Renal cortical epithelial cell (primary cell): ENCODE measurements around the gene PPFIBP1. TPM values are rescaled to one million over a fixed set of nuclear protein-coding genes. Genes with fewer than 3 reads are reported as not detected.
"Not testable (repeated sequence)": the region's sequence is repeated elsewhere in the genome, so short reads cannot be mapped to it uniquely, and the experiment has no call there.

Source experiments
- DNase-seq: peaks from one replicate; pipeline ENCODE4 v3.0.0-alpha.2; 2011; ENCODE audit warnings: low read depth
- total RNA-seq: library from RNA; depleted of rRNA; stranded (reverse); fragments of >200 nt; gene quantifications from 2 replicates; pipeline ENCODE4 v1.2.3, GENCODE V29; 2014

The PPFIBP1 gene
- total RNA-seq, 1 donor from 2014 or later = 281 TPM

GRCh38 chr12:27542628-27543027 lies 18.6 kb downstream of the PPFIBP1 start:
- peak; percentile 85 for DNase-seq

GRCh38 chr12:27544858-27545257 lies 20.9 kb downstream of the PPFIBP1 start:
- not testable (repeated sequence) for DNase-seq

GRCh38 chr12:27545665-27546064 lies 21.7 kb downstream of the PPFIBP1 start:
- DNase-seq = no peak

DNA sequence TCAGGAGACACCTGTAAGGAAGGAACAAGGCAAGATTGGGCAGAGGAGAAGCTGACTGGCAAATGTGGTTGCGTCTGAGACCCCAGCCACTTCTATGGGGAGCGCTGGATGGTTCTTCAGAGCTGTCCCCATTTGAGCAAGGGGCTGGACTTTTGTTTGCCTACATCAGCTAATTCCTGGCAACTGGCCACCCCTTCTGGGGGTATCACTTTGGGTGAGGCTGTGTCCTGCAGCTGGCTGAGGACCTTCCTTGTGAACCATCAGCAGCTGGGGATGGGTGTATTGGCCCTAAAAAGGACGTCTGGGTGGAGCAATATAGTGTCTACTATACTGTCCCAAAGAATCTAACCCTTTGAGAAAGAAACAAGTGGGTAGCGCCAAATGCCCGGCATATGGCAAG lies 23.6 kb downstream of the PPFIBP1 start:
- no peak for DNase-seq

DNA sequence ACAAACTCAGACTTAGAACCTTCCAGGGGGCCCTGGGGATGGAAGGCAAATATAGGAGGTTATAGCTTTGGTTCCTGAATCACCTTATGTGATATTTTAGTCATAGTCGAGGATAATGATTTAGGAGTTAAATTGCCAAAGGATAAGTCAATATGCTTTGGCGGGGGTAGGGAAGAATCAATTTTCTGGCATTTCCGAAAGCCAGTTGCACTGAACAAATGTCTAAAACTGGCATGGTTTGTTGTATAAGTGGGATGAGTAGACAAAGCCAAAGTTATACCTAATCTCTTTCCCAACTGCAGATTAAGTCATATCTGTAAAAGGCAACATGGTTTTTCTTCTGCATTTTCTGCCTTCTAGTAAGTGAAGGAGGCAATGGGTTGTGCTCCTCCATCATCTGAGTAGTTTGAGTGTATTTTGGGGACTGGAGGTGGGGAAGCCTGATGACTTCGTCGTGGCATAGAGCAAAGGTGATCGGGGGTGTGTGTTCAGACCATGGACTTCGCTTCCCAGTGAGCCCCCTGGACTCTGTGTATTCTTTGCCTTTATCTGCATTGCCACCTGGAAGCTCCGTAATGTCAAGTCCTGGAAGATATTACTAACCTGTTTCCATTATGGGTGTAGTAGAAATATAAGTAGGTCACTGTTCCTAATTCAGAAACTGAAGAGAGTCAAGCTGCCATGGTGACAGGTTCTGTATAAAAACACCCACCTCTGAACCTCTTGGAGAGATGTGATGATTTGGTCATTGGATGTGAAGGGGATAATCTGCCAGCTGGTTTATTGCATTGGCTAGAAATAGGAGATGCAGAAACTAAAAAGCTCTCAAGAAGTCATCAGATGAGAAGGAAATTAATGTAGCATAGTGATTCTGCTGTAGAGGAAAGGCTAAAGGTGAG lies 24.5 kb downstream of the PPFIBP1 start:
- DNase-seq = no peak

- DNase-seq = peak; percentile 94
Measured at GRCh38 chr12:27549236-27549800, 25.3 kb downstream of the PPFIBP1 start.

DNA sequence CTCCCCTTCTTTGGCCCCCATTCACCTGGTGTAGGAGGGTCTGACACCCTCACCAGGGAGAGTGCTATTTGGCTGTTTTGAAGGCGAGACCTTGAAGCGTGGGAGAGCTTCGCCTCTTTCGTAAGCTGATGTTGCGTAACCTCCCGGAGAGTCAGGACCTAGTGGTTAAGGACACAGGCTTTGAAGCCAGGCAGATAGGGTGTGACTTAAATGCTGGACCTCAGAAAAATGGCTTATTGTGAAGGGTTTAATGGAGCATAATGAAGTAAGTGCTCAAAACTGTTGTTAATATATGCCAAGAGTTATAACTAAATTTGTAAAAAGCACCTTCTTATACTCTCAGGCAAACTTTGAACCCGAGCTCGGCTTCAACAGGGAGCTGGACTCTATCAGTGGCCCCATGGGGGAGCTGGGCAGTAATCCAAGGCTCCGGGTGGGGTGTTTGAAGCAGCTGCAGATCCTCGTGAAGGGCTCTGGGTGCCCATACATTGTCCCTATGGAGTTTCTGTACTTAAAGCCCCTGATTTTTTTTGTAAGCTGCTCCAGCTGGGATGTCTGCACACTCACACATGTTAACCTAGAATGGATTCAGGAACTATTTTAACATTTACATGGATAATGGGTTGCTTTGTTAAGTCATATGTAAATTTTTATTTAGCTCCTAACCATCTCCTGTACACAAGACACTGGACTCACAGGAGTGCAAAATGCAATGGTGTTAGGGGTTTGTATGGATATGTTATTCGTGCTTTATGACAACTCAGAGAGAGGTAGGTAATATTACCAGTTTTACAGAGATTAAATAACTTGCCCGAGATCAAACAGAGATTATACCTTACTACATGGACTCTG lies 26.0 kb downstream of the PPFIBP1 start:
- DNase-seq = peak; percentile 100

DNA sequence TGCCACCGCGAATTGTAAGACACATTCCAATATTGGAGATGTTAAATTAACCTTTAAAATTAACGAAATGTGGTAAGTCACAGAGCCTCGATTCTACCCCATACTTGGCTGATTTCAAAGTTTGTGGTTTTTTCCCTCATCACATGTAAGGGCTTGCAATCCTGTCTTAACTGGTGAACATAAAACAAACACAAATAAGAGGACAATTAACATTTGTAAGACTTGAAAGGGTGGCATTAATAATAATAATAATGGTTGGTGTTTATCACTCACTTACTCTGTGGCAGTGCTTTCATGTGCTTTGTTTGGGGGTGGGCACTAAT lies 26.6 kb downstream of the PPFIBP1 start:
- DNase-seq = peak; percentile 80

DNA sequence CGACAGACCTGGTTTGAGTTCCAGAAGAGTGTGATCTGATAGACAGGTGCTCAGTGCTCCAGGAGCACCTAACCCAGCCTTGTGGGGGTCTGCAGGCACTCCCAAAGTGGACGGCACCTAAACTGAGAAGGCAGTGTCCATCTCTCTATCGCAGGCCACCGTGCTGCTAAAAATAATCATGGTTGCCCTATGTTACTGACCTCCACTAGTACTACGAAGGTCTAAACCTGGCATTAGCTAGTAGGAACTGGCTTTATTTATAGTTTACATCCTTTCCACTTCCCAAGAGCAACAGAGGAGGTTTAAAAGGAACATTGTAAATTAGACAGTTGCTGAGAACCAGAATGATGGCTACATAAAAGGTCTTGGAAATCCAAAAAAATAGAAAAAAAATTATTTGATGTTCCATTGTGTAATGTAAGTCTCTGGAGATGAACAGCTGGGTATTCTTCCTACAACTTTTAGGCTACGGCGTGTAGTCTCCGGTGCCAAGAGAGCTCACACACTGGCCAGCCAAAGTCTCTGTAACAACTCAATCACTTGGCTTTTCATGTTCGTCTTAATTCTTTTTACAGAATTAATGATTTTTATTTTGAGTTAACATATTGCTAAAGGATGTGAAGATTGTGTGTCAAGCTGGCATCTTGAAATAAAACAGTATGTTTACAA lies 27.3 kb downstream of the PPFIBP1 start:
- no peak for DNase-seq

DNA sequence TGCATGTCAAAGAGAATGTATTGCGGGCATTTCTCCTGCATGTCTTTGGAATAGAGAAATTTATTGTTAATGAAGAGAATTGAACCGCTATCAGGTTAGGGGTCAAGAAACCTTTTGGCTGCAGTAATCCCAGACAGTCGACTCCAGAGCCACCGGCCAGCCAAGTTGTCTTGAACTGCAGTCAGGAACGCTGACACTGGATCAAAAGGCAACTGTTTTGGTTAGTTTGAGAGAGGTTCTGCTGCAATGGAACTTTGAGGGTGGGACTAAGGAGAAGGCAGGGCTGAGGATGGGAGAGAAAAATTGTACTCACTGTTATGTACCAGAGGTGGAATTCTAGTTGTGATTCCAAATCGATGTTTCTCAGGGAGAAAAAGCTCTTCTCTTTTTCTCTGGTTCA lies 28.2 kb downstream of the PPFIBP1 start:
- DNase-seq = no peak

DNA sequence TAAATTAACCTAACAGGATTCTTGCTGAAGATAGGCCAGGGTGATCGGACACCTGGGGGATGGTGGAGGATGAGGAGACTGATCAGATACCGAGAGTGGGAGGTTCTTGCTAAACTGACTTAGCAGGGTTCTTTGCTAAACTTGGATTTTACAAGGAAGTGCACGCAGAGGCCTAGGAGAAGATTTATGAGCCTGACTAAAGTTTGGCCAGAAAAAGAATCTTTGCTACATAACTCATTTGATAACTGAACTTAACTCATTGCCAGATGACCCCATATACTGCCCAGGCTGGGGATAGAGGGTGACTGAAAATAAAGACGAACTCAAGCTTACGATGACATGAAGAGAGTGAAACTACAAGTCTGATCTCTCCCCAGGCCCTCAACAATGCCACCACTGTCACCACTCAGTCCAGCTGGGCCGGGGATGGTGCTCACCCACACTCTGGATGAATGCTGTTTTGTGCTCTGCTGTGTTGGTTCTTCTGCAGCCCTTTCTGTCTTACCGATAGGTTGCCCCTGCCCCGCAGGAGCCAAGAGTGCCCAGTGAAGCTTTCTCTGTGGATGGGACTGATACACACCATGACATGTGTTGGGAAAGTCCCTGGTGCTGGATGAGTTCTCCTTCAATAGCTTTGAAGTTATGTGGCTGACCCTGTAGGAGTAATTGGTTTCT lies 29.0 kb downstream of the PPFIBP1 start:
- peak; percentile 63 for DNase-seq

- no peak for DNase-seq
Measured at GRCh38 chr12:27553941-27554340, 29.9 kb downstream of the PPFIBP1 start.

GRCh38 chr12:27554421-27555186 lies 30.6 kb downstream of the PPFIBP1 start:
- DNase-seq = peak; percentile 64

- DNase-seq = no peak
Measured at GRCh38 chr12:27555361-27555760, 31.4 kb downstream of the PPFIBP1 start.

- DNase-seq = peak; percentile 41
Measured at GRCh38 chr12:27555925-27556778, 32.1 kb downstream of the PPFIBP1 start.

- DNase-seq = no peak
Measured at GRCh38 chr12:27560126-27560525, 36.1 kb downstream of the PPFIBP1 start.

DNA sequence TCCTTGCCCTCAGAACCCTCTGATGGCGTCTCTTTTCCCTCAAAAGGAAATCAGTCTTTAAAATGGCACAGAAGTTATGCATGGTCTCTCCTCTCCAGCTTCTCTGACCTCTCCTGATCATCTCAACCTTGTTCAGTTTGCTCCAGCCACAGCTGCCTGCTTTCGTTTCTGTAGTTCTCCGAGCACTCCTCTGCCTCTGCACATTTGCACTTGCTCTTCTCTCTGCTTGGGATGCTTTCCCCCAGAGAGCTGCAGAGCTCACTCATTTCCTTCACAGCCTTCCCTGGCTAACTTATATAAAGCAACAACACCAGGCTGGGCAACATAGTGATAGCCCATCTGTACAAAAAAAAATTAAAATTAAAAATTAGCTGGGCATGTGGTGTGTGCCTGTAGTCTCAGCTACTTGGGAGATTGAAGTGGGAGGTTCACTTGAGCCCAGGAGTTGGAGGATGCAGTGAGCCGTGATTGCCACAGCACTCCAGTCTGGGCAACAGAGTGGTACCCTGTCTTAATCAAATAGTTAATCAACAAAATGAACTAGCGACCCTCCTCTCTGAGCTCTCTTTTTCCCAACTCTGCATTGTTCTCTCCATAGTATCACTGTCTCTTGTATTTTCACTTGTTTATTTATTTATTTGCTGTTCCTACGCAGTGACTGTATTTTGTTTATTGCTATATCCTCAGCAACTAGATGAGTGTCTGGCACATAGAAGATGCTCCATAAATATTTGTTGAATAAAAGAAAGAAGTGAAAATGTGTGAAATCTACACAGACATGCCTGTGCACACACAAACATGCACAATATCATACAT lies 37.7 kb downstream of the PPFIBP1 start:
- DNase-seq = no peak

GRCh38 chr12:27564612-27565213 lies 40.7 kb downstream of the PPFIBP1 start:
- peak; percentile 45 for DNase-seq
